ENCODE measurements around the gene C19orf81. TPM values are rescaled to one million over a fixed set of nuclear protein-coding genes. Genes with fewer than 3 reads are reported as not detected.

The C19orf81 gene
- total RNA-seq, 1 donor from 2014 or later: not detected

DNA sequence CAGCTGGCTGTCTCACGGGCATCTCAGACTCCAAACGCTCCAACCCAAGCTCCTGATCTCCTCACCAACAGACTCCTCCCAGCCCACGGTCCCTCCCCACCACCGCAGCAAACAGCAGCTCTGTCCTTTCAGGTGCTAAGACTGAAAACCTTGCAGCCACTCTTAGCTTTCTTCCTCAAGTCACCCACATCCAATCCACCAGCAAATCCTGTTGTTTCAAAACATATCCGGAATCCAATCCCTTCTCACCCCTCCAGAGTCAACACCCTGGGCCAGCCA, 20.8 kb downstream of the C19orf81 start:
- Histone ChIP-seq H3K36me3 (ENCODE audit: control insufficient read depth, insufficient read depth, low read length) (no peaks in the 10 kb centered on the region), H3K4me3 (ENCODE audit: low read depth, low read length) (no peak overlapping the region), H3K27me3 (ENCODE audit: control insufficient read depth, insufficient read depth, low read length) (peaks cover 11% of the 10 kb centered on the region)
- no peak for DNase-seq (ENCODE audit: low read depth)
- no peak for FAIRE-seq
- TF ChIP-seq, protein P1, sequence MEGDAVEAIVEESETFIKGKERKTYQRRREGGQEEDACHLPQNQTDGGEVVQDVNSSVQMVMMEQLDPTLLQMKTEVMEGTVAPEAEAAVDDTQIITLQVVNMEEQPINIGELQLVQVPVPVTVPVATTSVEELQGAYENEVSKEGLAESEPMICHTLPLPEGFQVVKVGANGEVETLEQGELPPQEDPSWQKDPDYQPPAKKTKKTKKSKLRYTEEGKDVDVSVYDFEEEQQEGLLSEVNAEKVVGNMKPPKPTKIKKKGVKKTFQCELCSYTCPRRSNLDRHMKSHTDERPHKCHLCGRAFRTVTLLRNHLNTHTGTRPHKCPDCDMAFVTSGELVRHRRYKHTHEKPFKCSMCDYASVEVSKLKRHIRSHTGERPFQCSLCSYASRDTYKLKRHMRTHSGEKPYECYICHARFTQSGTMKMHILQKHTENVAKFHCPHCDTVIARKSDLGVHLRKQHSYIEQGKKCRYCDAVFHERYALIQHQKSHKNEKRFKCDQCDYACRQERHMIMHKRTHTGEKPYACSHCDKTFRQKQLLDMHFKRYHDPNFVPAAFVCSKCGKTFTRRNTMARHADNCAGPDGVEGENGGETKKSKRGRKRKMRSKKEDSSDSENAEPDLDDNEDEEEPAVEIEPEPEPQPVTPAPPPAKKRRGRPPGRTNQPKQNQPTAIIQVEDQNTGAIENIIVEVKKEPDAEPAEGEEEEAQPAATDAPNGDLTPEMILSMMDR (IDR thresholded peaks at IDR 0.05; ENCODE audit: insufficient read depth, low read length, severe bottlenecking): no peak

DNA sequence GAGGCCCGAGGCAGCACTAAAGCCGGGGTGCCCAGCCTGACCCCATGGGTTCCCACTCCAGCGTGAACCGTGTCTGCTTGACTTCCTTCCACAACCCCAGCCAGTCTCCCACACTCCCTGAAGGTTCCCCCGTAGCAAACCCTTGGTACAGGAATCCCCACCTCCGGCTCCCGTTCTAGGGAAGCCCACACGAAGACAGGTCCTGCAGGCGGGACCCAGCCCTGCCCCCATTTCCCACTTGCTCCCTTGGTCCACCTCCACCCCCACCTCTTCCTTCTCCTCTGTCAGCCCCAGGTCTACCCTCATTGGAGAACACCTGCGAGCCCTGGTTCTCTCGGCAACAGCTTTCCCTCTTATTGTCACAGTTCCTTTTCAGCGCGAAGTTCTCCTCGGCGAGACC, 23.9 kb downstream of the C19orf81 start:
- peaks cover 5% of the 10 kb centered on the region for H3K27me3 ChIP-seq (ENCODE audit: control insufficient read depth, insufficient read depth, low read length)
- H3K4me3 ChIP-seq (ENCODE audit: low read depth, low read length): no peak overlapping the region
- FAIRE-seq: no peak
- no peak for DNase-seq (ENCODE audit: low read depth)
- H3K36me3 ChIP-seq (ENCODE audit: control insufficient read depth, insufficient read depth, low read length): no peaks in the 10 kb centered on the region
- TF ChIP-seq, protein P1 (IDR thresholded peaks at IDR 0.05; ENCODE audit: insufficient read depth, low read length, severe bottlenecking): no peak

DNA sequence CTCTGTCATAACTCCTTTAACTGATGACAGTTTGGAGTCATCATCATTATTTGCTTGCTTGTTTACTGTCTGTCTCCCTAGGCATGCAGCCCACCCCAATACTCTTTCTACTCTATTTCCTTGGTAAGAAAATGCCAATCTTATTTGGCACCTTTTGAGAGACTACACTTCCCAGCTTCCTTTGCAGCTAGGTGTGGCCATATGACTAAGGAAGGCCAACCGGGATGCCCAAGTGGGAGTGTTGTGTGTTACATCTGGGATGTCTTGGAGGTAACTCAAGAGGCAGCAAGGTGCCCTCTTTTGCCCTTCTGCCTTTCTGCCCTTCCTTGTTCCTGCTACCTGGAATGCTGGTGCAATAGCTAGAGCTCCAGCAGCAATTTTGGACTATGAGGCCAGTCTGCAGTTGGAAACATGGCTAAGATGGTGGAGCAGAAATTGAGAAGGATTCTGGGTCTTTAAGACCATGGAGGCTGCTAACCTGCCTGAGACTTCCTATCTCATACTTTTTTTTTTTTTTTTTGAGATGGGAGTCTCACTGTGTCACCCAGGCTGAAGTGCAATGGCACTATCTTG, 27.5 kb downstream of the C19orf81 start:
- TF ChIP-seq, protein P1 (IDR thresholded peaks at IDR 0.05; ENCODE audit: insufficient read depth, low read length, severe bottlenecking): no peak
- Histone ChIP-seq H3K36me3 (ENCODE audit: control insufficient read depth, insufficient read depth, low read length) (no peaks in the 10 kb centered on the region), H3K27me3 (ENCODE audit: control insufficient read depth, insufficient read depth, low read length) (no peaks in the 10 kb centered on the region), H3K4me3 (ENCODE audit: low read depth, low read length) (no peak overlapping the region)
- DNase-seq (ENCODE audit: low read depth): no peak
- no peak for FAIRE-seq

DNA sequence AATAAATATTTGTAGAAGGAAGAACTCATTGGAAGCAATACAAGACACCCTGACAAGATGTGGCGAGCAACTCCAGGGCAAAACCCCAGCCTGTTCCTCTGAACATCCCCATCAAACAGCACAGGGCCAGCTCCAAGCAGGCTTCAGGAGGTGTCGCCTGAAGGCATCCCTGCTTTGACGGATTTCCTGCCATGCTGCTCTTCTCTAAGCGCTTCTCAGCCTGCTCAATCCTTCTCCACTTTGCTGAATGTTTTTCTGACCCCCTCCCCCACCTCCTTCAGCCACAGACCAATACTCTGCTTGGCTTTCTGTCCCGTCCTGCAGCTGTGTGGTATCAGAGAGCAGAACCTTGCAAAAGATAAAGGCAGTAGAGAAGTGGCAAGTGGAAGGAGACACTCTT, 28.4 kb downstream of the C19orf81 start:
- Histone ChIP-seq H3K36me3 (ENCODE audit: control insufficient read depth, insufficient read depth, low read length) (no peaks in the 10 kb centered on the region), H3K4me3 (ENCODE audit: low read depth, low read length) (no peak overlapping the region), H3K27me3 (ENCODE audit: control insufficient read depth, insufficient read depth, low read length) (no peaks in the 10 kb centered on the region)
- DNase-seq (ENCODE audit: low read depth) (no peak), FAIRE-seq (no peak)
- TF ChIP-seq, protein P1 (IDR thresholded peaks at IDR 0.05; ENCODE audit: insufficient read depth, low read length, severe bottlenecking): no peak

- H3K27me3 ChIP-seq (ENCODE audit: control insufficient read depth, insufficient read depth, low read length): no peaks in the 10 kb centered on the region
- no peak for FAIRE-seq
- no peak overlapping the region for H3K4me3 ChIP-seq (ENCODE audit: low read depth, low read length)
- DNase-seq (ENCODE audit: low read depth): no peak
- no peaks in the 10 kb centered on the region for H3K36me3 ChIP-seq (ENCODE audit: control insufficient read depth, insufficient read depth, low read length)
- TF ChIP-seq, protein P1 (IDR thresholded peaks at IDR 0.05; ENCODE audit: insufficient read depth, low read length, severe bottlenecking): no peak
These were observed 29.1 kb downstream of the C19orf81 start for GRCh38 chr19:50678323-50678722.
